ENCODE measurements around the gene BAZ1A.

DNA sequence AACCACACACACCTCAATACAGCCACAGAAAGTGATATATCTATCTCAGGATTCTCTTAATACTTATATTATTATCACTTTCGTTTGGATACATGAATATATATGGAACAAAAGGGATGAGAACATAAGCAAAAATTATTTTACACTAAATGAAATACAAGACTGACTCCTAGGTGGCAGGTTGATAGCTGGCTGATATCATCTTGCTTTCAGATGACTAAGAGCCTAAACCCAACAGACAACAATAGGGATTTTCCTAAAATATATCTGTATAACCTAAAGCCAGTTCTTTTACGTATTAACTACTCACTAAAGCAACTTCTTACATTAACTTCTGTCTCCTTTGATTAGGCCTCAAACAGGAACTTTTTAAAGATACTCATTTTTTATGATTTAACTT is 65.1 kb downstream of the BAZ1A start:
- TF ChIP-seq GTF2I (CRISPR knock-in tag; conservative IDR thresholded peaks at IDR 0.05) (no peak), ZNF396 (CRISPR knock-in tag; IDR thresholded peaks at IDR 0.05; ENCODE audit: borderline replicate concordance) (no peak), CTCF (IDR thresholded peaks at IDR 0.05) (no peak), ATF1 (CRISPR knock-in tag; IDR thresholded peaks at IDR 0.05) (no peak), MXD4 (CRISPR knock-in tag; IDR thresholded peaks at IDR 0.05; ENCODE audit: borderline replicate concordance) (no peak)

Data from WTC11 (cell line).